WTC11 (cell line): ENCODE measurements around the gene ATP2A2. TPM values are rescaled to one million over a fixed set of nuclear protein-coding genes. Genes with fewer than 3 reads are reported as not detected.

Experiments used
- ATAC-seq: fragments of 200-7000 bp; cut with Tn5 transposase; 2 replicates; pipeline ENCODE4 v1.10.0; 2021; ENCODE audit warnings: mild to moderate bottlenecking, moderate library complexity
- CTCF ChIA-PET: fragments of 300-600 bp; sonication (Branson Sonifier 250); formaldehyde crosslinking; loops from one replicate; lab custom pipeline; 2021; ENCODE audit warnings: antibody characterized with exemption; lab: Charles Lee
- POLR2A ChIA-PET: fragments of 350-600 bp; sonication (Branson Sonifier 250); formaldehyde crosslinking; loops from one replicate; lab custom pipeline; 2021; ENCODE audit warnings: antibody characterized with exemption; lab: Charles Lee
- DNase-seq: peaks from one replicate; pipeline ENCODE4 v3.0.0; 2021; ENCODE audit warnings: low spot score
- H3K27ac Mint-ChIP-seq: 2 replicates; pipeline ENCODE4 v1.8.0; 2021; ENCODE audit warnings: mixed read lengths
- H3K27me3 Mint-ChIP-seq: 2 replicates; pipeline ENCODE4 v1.8.0; 2021; ENCODE audit warnings: low read depth, mild to moderate bottlenecking, moderate library complexity, mixed read lengths
- H3K36me3 Mint-ChIP-seq: 2 replicates; pipeline ENCODE4 v1.8.0; 2021; ENCODE audit warnings: mixed read lengths
- H3K4me1 Mint-ChIP-seq: 2 replicates; pipeline ENCODE4 v1.8.0; 2022; ENCODE audit warnings: mixed read lengths
- H3K4me3 Mint-ChIP-seq: 2 replicates; pipeline ENCODE4 v1.8.0; 2021; ENCODE audit warnings: mild to moderate bottlenecking, moderate library complexity, mixed read lengths
- H3K9me3 Mint-ChIP-seq: 2 replicates; pipeline ENCODE4 v1.8.0; 2021; ENCODE audit warnings: mixed read lengths
- AFF4 ChIP-seq: sonication (generic); formaldehyde crosslinking; IDR thresholded peaks from 2 replicates; pipeline ENCODE4 v1.8.1; 2023; ENCODE audit warnings: mild to moderate bottlenecking, missing genetic modification reagents, borderline replicate concordance
- ATF3 ChIP-seq: sonication (generic); formaldehyde crosslinking; conservative IDR thresholded peaks from 2 replicates; pipeline ENCODE4 v1.8.1; 2022; ENCODE audit warnings: mild to moderate bottlenecking, missing genetic modification reagents
- CBFB ChIP-seq: sonication (generic); formaldehyde crosslinking; IDR thresholded peaks from 2 replicates; pipeline ENCODE4 v1.8.1; 2022; ENCODE audit warnings: mild to moderate bottlenecking, low read depth, missing genetic modification reagents
- E2F5 ChIP-seq: sonication (generic); formaldehyde crosslinking; IDR thresholded peaks from 2 replicates; pipeline ENCODE4 v1.8.1; 2022; ENCODE audit warnings: mild to moderate bottlenecking, moderate library complexity, missing genetic modification reagents
- JAZF1 ChIP-seq: fragments of 250-450 bp; sonication (Bioruptor Pico); IDR thresholded peaks from 2 replicates; pipeline ENCODE4 v1.9.0; 2021; ENCODE audit warnings: moderate library complexity, mild to moderate bottlenecking, inconsistent platforms
- MYBL2 ChIP-seq: sonication (generic); formaldehyde crosslinking; IDR thresholded peaks from 2 replicates; pipeline ENCODE4 v1.8.1; 2023; ENCODE audit warnings: mild to moderate bottlenecking, moderate library complexity, missing genetic modification reagents
- NR3C1 ChIP-seq: sonication (generic); formaldehyde crosslinking; conservative IDR thresholded peaks from 2 replicates; pipeline ENCODE4 v1.8.1; 2023; ENCODE audit warnings: low read depth, mild to moderate bottlenecking, missing genetic modification reagents
- OVOL2 ChIP-seq: fragments of 250-450 bp; sonication (Bioruptor Pico); IDR thresholded peaks from 2 replicates; pipeline ENCODE4 v1.9.0; 2021; ENCODE audit warnings: mild to moderate bottlenecking, borderline replicate concordance
- PREB ChIP-seq: sonication (generic); formaldehyde crosslinking; IDR thresholded peaks from 2 replicates; pipeline ENCODE4 v1.8.1; 2022; ENCODE audit warnings: mild to moderate bottlenecking, missing genetic modification reagents, moderate library complexity, borderline replicate concordance
- STAT6 ChIP-seq: sonication (generic); formaldehyde crosslinking; conservative IDR thresholded peaks from 2 replicates; pipeline ENCODE4 v1.8.1; 2023; ENCODE audit warnings: mild to moderate bottlenecking, low read depth, missing genetic modification reagents, moderate library complexity
- ZBTB43 ChIP-seq: sonication (generic); formaldehyde crosslinking; IDR thresholded peaks from 2 replicates; pipeline ENCODE4 v1.8.1; 2023; ENCODE audit warnings: mild to moderate bottlenecking, missing genetic modification reagents
- ZNF121 ChIP-seq: sonication (generic); formaldehyde crosslinking; IDR thresholded peaks from 2 replicates; pipeline ENCODE4 v1.8.0; 2023; ENCODE audit warnings: missing genetic modification reagents
- ZNF232 ChIP-seq: sonication (generic); formaldehyde crosslinking; IDR thresholded peaks from 2 replicates; pipeline ENCODE4 v1.8.0; 2022; ENCODE audit warnings: mild to moderate bottlenecking, missing genetic modification reagents
- ZNF671 ChIP-seq: fragments of 250-450 bp; sonication (Bioruptor Pico); IDR thresholded peaks from 2 replicates; pipeline ENCODE4 v1.8.0; 2021; ENCODE audit warnings: mild to moderate bottlenecking
- total RNA-seq: library from RNA; stranded (reverse); gene quantifications from 3 replicates; pipeline ENCODE4 v1.2.3, GENCODE V29; 2021

The ATP2A2 gene
- total RNA-seq, 1 experiment from 2014 or later = 239 TPM

GRCh38 chr12:110266980-110267620 lies 13.9 kb upstream of the ATP2A2 start:
- Mint-ChIP-seq H3K36me3 (no peaks in the 10 kb centered on the region), H3K4me3 (no peak overlapping the region), H3K9me3 (no peaks in the 10 kb centered on the region), H3K27ac (no peak overlapping the region), H3K4me1 (peaks cover 44% of the 10 kb centered on the region), H3K27me3 (no peaks in the 10 kb centered on the region)
- DNase-seq (no peak), ATAC-seq (peak; percentile 21)
- CTCF ChIA-PET = interaction anchor here (0.6 kb wide), 1 partner anchor 150 kb away, joined by 3 read pairs; no protein-coding TSS in a partner anchor
- POLR2A ChIA-PET = no interaction called here
- TF ChIP-seq ZNF232 (CRISPR knock-in tag) = no peak

GRCh38 chr12:110269622-110270124 lies 11.4 kb upstream of the ATP2A2 start:
- peak; percentile 62 for ATAC-seq
- POLR2A ChIA-PET = no interaction called here
- H3K27me3 Mint-ChIP-seq = no peaks in the 10 kb centered on the region
- DNase-seq = no peak
- no peak for TF ChIP-seq OVOL2
- no peak for TF ChIP-seq PREB (CRISPR knock-in tag)
- H3K36me3 Mint-ChIP-seq = no peaks in the 10 kb centered on the region
- peaks cover 48% of the 10 kb centered on the region for H3K4me1 Mint-ChIP-seq
- no peaks in the 10 kb centered on the region for H3K9me3 Mint-ChIP-seq
- CTCF ChIA-PET = interaction anchor here (0.8 kb wide), 1 partner anchor 45 kb away, joined by 4 read pairs; no protein-coding TSS in a partner anchor
- H3K27ac Mint-ChIP-seq = 0 out of 2 replicates have a peak overlapping the region, but pooled peaks have one; percentile 6
- H3K4me3 Mint-ChIP-seq = peak overlapping the region; percentile 3; the same call in 1 of the 2 replicates

- Mint-ChIP-seq H3K27me3 (no peaks in the 10 kb centered on the region), H3K27ac (peak overlapping the region; percentile 89; the same call in 1 of the 2 replicates), H3K4me1 (peaks cover 48% of the 10 kb centered on the region), H3K9me3 (no peaks in the 10 kb centered on the region), H3K4me3 (peak overlapping the region; percentile 3; the same call in 1 of the 2 replicates), H3K36me3 (no peaks in the 10 kb centered on the region)
- ATAC-seq (peak; percentile 25), DNase-seq (no peak)
- POLR2A ChIA-PET = no interaction called here
- CTCF ChIA-PET = interaction anchor here (0.8 kb wide), 1 partner anchor 46 kb away, joined by 4 read pairs; no protein-coding TSS in a partner anchor
- TF ChIP-seq STAT6 (CRISPR knock-in tag) = no peak
- no peak for TF ChIP-seq NR3C1 (CRISPR knock-in tag)
- no peak for TF ChIP-seq ZNF121 (CRISPR knock-in tag)
- no peak for TF ChIP-seq ATF3 (CRISPR knock-in tag)
- TF ChIP-seq ZNF671 (CRISPR knock-in tag) = no peak
- no peak for TF ChIP-seq CBFB (CRISPR knock-in tag)
- TF ChIP-seq E2F5 (CRISPR knock-in tag) = no peak
- no peak for TF ChIP-seq JAZF1 (CRISPR knock-in tag)
These were observed 10.7 kb upstream of the ATP2A2 start for GRCh38 chr12:110270125-110270962.

- DNase-seq (no peak), ATAC-seq (no peak)
- Mint-ChIP-seq H3K4me1 (peaks cover 48% of the 10 kb centered on the region), H3K27me3 (no peaks in the 10 kb centered on the region), H3K36me3 (no peaks in the 10 kb centered on the region), H3K27ac (peak overlapping the region; percentile 89; the same call in 1 of the 2 replicates), H3K9me3 (no peaks in the 10 kb centered on the region), H3K4me3 (no peak overlapping the region)
- ChIA-PET CTCF (no interaction called here), POLR2A (no interaction called here)
- no peak for TF ChIP-seq ZBTB43 (CRISPR knock-in tag)
- no peak for TF ChIP-seq AFF4 (CRISPR knock-in tag)
- TF ChIP-seq MYBL2 (CRISPR knock-in tag) = no peak
- TF ChIP-seq E2F5 (CRISPR knock-in tag) = no peak
These were observed 10.0 kb upstream of the ATP2A2 start for GRCh38 chr12:110271015-110271414.
